ENCODE results near the gene CBARP. TPM values are rescaled to one million over a fixed set of nuclear protein-coding genes. Genes with fewer than 3 reads are reported as not detected.

The CBARP gene
- total and polyA plus RNA-seq, 9 of the 15 experiments (the other 6 are each of a cell fraction or from before 2014, with no cell fraction given), result 0.03 to 8.9 (median 1.2) TPM; not detected in 1

- no peak for TF ChIP-seq TCFL5 (CRISPR knock-in tag; conservative IDR thresholded peaks at IDR 0.05)
- TF ChIP-seq NCOA4 (IDR thresholded peaks at IDR 0.05; ENCODE audit: partially characterized antibody), result no peak
- TF ChIP-seq, protein P1, sequence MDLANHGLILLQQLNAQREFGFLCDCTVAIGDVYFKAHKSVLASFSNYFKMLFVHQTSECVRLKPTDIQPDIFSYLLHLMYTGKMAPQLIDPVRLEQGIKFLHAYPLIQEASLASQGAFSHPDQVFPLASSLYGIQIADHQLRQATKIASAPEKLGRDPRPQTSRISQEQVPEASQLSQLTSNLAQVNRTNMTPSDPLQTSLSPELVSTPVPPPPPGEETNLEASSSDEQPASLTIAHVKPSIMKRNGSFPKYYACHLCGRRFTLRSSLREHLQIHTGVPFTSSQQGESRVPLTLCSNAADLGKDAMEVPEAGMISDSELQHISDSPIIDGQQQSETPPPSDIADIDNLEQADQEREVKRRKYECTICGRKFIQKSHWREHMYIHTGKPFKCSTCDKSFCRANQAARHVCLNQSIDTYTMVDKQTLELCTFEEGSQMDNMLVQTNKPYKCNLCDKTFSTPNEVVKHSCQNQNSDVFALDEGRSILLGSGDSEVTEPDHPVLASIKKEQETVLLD (IDR thresholded peaks at IDR 0.05), result no peak
- TF ChIP-seq, protein P2, sequence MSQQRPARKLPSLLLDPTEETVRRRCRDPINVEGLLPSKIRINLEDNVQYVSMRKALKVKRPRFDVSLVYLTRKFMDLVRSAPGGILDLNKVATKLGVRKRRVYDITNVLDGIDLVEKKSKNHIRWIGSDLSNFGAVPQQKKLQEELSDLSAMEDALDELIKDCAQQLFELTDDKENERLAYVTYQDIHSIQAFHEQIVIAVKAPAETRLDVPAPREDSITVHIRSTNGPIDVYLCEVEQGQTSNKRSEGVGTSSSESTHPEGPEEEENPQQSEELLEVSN (IDR thresholded peaks at IDR 0.05; ENCODE audit: borderline replicate concordance in 1 of 2, extremely low read depth in 1 of 2, insufficient read depth in 1 of 2, insufficient read length in 1 of 2, low read depth in 1 of 2, low read length in 1 of 2, poor library complexity in 1 of 2, severe bottlenecking in 1 of 2), result peak; percentile 71 to 73
- no peak for TF ChIP-seq YBX1 (IDR thresholded peaks at IDR 0.05)
- peak; percentile 81 for TF ChIP-seq FOS (IDR thresholded peaks at IDR 0.05; ENCODE audit: extremely low read depth, insufficient read length)
- no peak for TF ChIP-seq ZNF408 (CRISPR knock-in tag; IDR thresholded peaks at IDR 0.05; ENCODE audit: low read depth)
- TF ChIP-seq ZNF140 (CRISPR knock-in tag; IDR thresholded peaks at IDR 0.05), result no peak
- TF ChIP-seq TFAM (CRISPR knock-in tag; conservative IDR thresholded peaks at IDR 0.05), result no peak
- no peak for TF ChIP-seq BDP1 (IDR thresholded peaks at IDR 0.05; ENCODE audit: insufficient read depth, insufficient read length)
- TF ChIP-seq, protein P3, sequence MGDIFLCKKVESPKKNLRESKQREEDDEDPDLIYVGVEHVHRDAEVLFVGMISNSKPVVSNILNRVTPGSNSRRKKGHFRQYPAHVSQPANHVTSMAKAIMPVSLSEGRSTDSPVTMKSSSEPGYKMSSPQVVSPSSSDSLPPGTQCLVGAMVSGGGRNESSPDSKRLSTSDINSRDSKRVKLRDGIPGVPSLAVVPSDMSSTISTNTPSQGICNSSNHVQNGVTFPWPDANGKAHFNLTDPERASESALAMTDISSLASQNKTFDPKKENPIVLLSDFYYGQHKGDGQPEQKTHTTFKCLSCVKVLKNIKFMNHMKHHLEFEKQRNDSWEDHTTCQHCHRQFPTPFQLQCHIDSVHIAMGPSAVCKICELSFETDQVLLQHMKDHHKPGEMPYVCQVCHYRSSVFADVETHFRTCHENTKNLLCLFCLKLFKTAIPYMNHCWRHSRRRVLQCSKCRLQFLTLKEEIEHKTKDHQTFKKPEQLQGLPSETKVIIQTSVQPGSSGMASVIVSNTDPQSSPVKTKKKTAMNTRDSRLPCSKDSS (IDR thresholded peaks at IDR 0.05; ENCODE audit: low read depth, partially characterized antibody), result no peak
- TF ChIP-seq ZC3H11A (IDR thresholded peaks at IDR 0.05; ENCODE audit: low read depth, low read length), result no peak
- peak; percentile 30 for TF ChIP-seq E2F8 (IDR thresholded peaks at IDR 0.05; ENCODE audit: low read depth, partially characterized antibody)
- TF ChIP-seq SREBF2 (CRISPR knock-in tag; IDR thresholded peaks at IDR 0.05), result no peak
- TF ChIP-seq, protein P4, sequence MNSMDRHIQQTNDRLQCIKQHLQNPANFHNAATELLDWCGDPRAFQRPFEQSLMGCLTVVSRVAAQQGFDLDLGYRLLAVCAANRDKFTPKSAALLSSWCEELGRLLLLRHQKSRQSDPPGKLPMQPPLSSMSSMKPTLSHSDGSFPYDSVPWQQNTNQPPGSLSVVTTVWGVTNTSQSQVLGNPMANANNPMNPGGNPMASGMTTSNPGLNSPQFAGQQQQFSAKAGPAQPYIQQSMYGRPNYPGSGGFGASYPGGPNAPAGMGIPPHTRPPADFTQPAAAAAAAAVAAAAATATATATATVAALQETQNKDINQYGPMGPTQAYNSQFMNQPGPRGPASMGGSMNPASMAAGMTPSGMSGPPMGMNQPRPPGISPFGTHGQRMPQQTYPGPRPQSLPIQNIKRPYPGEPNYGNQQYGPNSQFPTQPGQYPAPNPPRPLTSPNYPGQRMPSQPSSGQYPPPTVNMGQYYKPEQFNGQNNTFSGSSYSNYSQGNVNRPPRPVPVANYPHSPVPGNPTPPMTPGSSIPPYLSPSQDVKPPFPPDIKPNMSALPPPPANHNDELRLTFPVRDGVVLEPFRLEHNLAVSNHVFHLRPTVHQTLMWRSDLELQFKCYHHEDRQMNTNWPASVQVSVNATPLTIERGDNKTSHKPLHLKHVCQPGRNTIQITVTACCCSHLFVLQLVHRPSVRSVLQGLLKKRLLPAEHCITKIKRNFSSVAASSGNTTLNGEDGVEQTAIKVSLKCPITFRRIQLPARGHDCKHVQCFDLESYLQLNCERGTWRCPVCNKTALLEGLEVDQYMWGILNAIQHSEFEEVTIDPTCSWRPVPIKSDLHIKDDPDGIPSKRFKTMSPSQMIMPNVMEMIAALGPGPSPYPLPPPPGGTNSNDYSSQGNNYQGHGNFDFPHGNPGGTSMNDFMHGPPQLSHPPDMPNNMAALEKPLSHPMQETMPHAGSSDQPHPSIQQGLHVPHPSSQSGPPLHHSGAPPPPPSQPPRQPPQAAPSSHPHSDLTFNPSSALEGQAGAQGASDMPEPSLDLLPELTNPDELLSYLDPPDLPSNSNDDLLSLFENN (IDR thresholded peaks at IDR 0.05; ENCODE audit: low read depth in 2 of 2, low read length in 2 of 2), result 0 out of 4 replicates have a peak, but pooled peaks of 1 of the 2 experiments have one; percentile 46
- TF ChIP-seq ZNF184 (CRISPR knock-in tag; IDR thresholded peaks at IDR 0.05), result no peak
- no peak for TF ChIP-seq PTBP1 (IDR thresholded peaks at IDR 0.05; ENCODE audit: low read depth, low read length)
These were observed 37.6 kb upstream of the CBARP start, which contains the start of gene FAM174C (continued) for GRCh38 chr19:1275260-1275975.

Measured in K562 (cell line).